K562 (cell line): ENCODE results near the gene IER3IP1. TPM values are rescaled to one million over a fixed set of nuclear protein-coding genes. Genes with fewer than 3 reads are reported as not detected.

Experiments used
- KDM5B ChIP-seq: fragments of 200-600 bp; sonication (generic); IDR thresholded peaks from 2 replicates; pipeline ENCODE4 v1.6.1; 2012; ENCODE audit warnings: low read depth, mild to moderate bottlenecking, moderate library complexity, low read length, control low read depth, inconsistent platforms; ENCODE audit not compliant: insufficient replicate concordance
- MAZ ChIP-seq, 2 experiments: fragments of 450-650 bp in 1 of 2; sonication (generic) in 1 of 2; formaldehyde crosslinking; IDR thresholded peaks in 1 of 2; conservative IDR thresholded peaks in 1 of 2; 2 replicates each; pipeline versions ENCODE4 v1.4.0 to v1.5.0; 2020; ENCODE audit warnings: mild to moderate bottlenecking in 1 of 2, missing genetic modification reagents in 1 of 2
- NELFE ChIP-seq: IDR thresholded peaks from 2 replicates; pipeline ENCODE4 v1.6.1; 2011; ENCODE audit warnings: mild to moderate bottlenecking; ENCODE audit not compliant: insufficient read depth, insufficient read length
- NR2C1 ChIP-seq, 2 experiments: fragments of 450-650 bp; IDR thresholded peaks; 2 replicates each; pipeline ENCODE4 v1.6.1; 2017; ENCODE audit warnings: mild to moderate bottlenecking in 2 of 2, antibody characterized with exemption in 1 of 2, inconsistent platforms in 1 of 2, missing compliant biosample characterization in 1 of 2, missing genetic modification characterization in 1 of 2
- PHB2 ChIP-seq: fragments of 450-650 bp; IDR thresholded peaks from 2 replicates; pipeline ENCODE4 v1.6.1; 2017; ENCODE audit warnings: low read depth
- SP2 ChIP-seq: IDR thresholded peaks from 2 replicates; pipeline ENCODE4 v1.6.1; 2011; ENCODE audit warnings: mild to moderate bottlenecking, low read depth, low read length, moderate library complexity; ENCODE audit not compliant: poor library complexity, severe bottlenecking; ENCODE audit errors: extremely low read depth
- TBP ChIP-seq: optimal IDR thresholded peaks from 2 replicates; pipeline ENCODE3; 2011; ENCODE audit warnings: low read depth, low read length, improper control_type of control experiment
- ZNF79 ChIP-seq: fragments of 250-450 bp; sonication (Bioruptor Pico); IDR thresholded peaks from 2 replicates; pipeline ENCODE4 v1.4.0; 2020; ENCODE audit warnings: low read depth, mild to moderate bottlenecking, moderate library complexity
- polyA plus RNA-seq, 8 experiments: library from polyadenylated mRNA; depleted of rRNA in 4 of 8; stranded (reverse) in 5 of 8; unstranded in 3 of 8; fragments of >200 nt; fragmentation: Nextera tagmentation in 2 of 8; fragmentation: Illumina TruSeq in 1 of 8; extraction: Ambion mirVana in 2 of 8; extraction: Trizol in 1 of 8; gene quantifications; 2 replicates each; pipeline versions ENCODE4 v1.2.1 to v1.2.3, GENCODE V29; 2011 to 2014; ENCODE audit warnings: inconsistent platforms in 1 of 8, missing spikeins in 1 of 8
- total RNA-seq, 7 experiments: library from RNA; depleted of rRNA in 6 of 7; stranded (reverse); fragments of >200 nt in 6 of 7; fragmentation: Illumina TruSeq in 2 of 7; extraction: Trizol in 2 of 7; gene quantifications; 2 replicates each; pipeline versions ENCODE4 v1.2.1 to v1.2.3, GENCODE V29; 2011 to 2021; ENCODE audit warnings: low replicate concordance in 1 of 7
- TF ChIP-seq, protein P1 (sequence below), 2 experiments: fragments of 450-650 bp in 1 of 2; sonication (generic) in 1 of 2; formaldehyde crosslinking in 1 of 2; IDR thresholded peaks; 2 replicates each; pipeline versions ENCODE4 v1.7.1 to v1.9.0; 2016 to 2022; ENCODE audit warnings: inconsistent platforms in 1 of 2, mild to moderate bottlenecking in 1 of 2, missing genetic modification reagents in 1 of 2
- TF ChIP-seq, protein P2 (sequence below): fragments of 250-450 bp; sonication (Bioruptor Pico); IDR thresholded peaks from 2 replicates; pipeline ENCODE4 v1.9.0; 2021; ENCODE audit warnings: mild to moderate bottlenecking
- TF ChIP-seq, protein P3 (sequence below), 2 experiments: fragments of 450-650 bp; conservative IDR thresholded peaks; 2 replicates each; pipeline ENCODE4 v1.6.1; 2017; ENCODE audit warnings: mild to moderate bottlenecking in 2 of 2, moderate library complexity in 2 of 2

IER3IP1 gene
- total and polyA plus RNA-seq, 9 of the 15 experiments (the other 6 are each of a cell fraction or from before 2014, with no cell fraction given), result 9.0 to 38.2 (median 19.9) TPM

DNA sequence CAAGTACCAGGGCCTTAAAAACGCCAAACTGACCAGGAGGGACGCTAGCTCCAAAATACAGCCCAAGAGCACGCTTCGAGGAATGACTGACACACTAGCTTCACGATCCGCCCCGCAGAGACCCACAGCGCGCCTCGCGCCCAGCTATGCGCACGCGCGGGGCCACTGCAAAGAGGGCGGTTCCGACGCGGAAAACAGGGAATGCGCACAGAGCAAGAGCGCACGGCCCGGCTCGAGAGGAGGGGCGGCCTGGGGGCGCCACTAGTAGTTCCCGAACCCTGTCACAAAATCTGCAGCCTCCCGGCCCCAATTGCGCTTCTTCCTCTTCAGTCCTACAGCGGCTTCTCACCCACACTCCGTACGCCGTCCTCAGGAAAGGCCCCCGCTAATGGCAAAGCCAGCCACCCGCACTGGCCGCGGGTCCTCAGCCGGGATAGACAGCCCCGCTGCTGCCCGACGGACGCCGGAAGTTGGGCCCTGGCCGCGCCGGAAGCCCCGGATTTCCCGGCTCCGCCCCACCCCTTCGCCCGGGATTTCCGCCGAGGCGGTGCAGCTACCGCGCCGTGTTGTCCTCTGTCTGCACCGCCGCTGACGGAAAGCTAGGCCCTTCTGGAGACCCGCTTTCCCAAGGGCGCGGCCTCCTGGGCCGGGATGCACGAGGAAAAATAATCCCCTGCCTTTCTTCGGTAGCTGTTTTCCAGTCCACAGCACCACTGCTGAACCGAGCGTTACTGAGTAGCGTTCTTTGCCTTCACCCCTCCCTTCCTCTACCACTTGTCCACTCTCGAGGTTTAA is 25.9 kb downstream of the IER3IP1 start, which contains the start of gene HDHD2 (continued):
- TF ChIP-seq, protein P1, sequence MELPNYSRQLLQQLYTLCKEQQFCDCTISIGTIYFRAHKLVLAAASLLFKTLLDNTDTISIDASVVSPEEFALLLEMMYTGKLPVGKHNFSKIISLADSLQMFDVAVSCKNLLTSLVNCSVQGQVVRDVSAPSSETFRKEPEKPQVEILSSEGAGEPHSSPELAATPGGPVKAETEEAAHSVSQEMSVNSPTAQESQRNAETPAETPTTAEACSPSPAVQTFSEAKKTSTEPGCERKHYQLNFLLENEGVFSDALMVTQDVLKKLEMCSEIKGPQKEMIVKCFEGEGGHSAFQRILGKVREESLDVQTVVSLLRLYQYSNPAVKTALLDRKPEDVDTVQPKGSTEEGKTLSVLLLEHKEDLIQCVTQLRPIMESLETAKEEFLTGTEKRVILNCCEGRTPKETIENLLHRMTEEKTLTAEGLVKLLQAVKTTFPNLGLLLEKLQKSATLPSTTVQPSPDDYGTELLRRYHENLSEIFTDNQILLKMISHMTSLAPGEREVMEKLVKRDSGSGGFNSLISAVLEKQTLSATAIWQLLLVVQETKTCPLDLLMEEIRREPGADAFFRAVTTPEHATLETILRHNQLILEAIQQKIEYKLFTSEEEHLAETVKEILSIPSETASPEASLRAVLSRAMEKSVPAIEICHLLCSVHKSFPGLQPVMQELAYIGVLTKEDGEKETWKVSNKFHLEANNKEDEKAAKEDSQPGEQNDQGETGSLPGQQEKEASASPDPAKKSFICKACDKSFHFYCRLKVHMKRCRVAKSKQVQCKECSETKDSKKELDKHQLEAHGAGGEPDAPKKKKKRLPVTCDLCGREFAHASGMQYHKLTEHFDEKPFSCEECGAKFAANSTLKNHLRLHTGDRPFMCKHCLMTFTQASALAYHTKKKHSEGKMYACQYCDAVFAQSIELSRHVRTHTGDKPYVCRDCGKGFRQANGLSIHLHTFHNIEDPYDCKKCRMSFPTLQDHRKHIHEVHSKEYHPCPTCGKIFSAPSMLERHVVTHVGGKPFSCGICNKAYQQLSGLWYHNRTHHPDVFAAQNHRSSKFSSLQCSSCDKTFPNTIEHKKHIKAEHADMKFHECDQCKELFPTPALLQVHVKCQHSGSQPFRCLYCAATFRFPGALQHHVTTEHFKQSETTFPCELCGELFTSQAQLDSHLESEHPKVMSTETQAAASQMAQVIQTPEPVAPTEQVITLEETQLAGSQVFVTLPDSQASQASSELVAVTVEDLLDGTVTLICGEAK (IDR thresholded peaks at IDR 0.05), result peak; percentile 92
- TF ChIP-seq, protein P1 (CRISPR knock-in tag; IDR thresholded peaks at IDR 0.05), result no peak
- no peak for TF ChIP-seq SP2
- TF ChIP-seq, protein P2, sequence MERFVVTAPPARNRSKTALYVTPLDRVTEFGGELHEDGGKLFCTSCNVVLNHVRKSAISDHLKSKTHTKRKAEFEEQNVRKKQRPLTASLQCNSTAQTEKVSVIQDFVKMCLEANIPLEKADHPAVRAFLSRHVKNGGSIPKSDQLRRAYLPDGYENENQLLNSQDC, result no peak
- TF ChIP-seq NR2C1 (IDR thresholded peaks at IDR 0.05), result no peak
- no peak for TF ChIP-seq NR2C1 (tag; IDR thresholded peaks at IDR 0.05)
- peak; percentile 77 for TF ChIP-seq KDM5B
- TF ChIP-seq, protein P3, sequence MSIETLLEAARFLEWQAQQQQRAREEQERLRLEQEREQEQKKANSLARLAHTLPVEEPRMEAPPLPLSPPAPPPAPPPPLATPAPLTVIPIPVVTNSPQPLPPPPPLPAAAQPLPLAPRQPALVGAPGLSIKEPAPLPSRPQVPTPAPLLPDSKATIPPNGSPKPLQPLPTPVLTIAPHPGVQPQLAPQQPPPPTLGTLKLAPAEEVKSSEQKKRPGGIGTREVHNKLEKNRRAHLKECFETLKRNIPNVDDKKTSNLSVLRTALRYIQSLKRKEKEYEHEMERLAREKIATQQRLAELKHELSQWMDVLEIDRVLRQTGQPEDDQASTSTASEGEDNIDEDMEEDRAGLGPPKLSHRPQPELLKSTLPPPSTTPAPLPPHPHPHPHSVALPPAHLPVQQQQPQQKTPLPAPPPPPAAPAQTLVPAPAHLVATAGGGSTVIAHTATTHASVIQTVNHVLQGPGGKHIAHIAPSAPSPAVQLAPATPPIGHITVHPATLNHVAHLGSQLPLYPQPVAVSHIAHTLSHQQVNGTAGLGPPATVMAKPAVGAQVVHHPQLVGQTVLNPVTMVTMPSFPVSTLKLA (conservative IDR thresholded peaks at IDR 0.05), result peak in 1 of 2 experiments; percentile 48; a peak in 2 of 4 replicates
- TF ChIP-seq ZNF79 (CRISPR knock-in tag), result 0 out of 2 replicates have a peak, but pooled peaks have one; percentile 22
- peak; percentile 26 for TF ChIP-seq TBP
- no peak for TF ChIP-seq PHB2
- no peak for TF ChIP-seq NELFE
- TF ChIP-seq MAZ (CRISPR knock-in tag; conservative IDR thresholded peaks at IDR 0.05 in 1 of 2, IDR thresholded peaks at IDR 0.05 in 1 of 2), result peak in 1 of 2 experiments; percentile 14; a peak in 1 of 4 replicates
